Nephron progenitor cell (in vitro differentiated cells): Measurements from ENCODE around the gene MINDY2.
"Not testable (repeated sequence)": the region's sequence is repeated elsewhere in the genome, so short reads cannot be mapped to it uniquely, and the experiment has no call there.

Source experiments
- DNase-seq: peaks from one replicate; pipeline ENCODE4 v3.0.0; 2021
- H3K27ac Mint-ChIP-seq: 2 replicates; pipeline ENCODE4 v1.8.0; 2021; ENCODE audit warnings: mild to moderate bottlenecking, moderate library complexity, mixed read lengths
- H3K27me3 Mint-ChIP-seq: 2 replicates; pipeline ENCODE4 v1.8.0; 2021; ENCODE audit warnings: mild to moderate bottlenecking, low read depth, mixed read lengths; ENCODE audit not compliant: poor library complexity
- H3K36me3 Mint-ChIP-seq: 2 replicates; pipeline ENCODE4 v1.8.0; 2021; ENCODE audit warnings: low read depth, mixed read lengths
- H3K4me1 Mint-ChIP-seq: 2 replicates; pipeline ENCODE4 v1.8.0; 2021; ENCODE audit warnings: mixed read lengths
- H3K4me3 Mint-ChIP-seq: 2 replicates; pipeline ENCODE4 v1.8.0; 2021; ENCODE audit warnings: mild to moderate bottlenecking, moderate library complexity, mixed read lengths
- H3K9me3 Mint-ChIP-seq: 2 replicates; pipeline ENCODE4 v1.8.0; 2021; ENCODE audit warnings: mild to moderate bottlenecking, moderate library complexity, mixed read lengths
- TF ChIP-seq, protein P1 (sequence below): fragments of 200-600 bp; sonication (generic); IDR thresholded peaks from 2 replicates; pipeline ENCODE4 v1.5.0; 2021; ENCODE audit warnings: antibody characterized with exemption

The MINDY2 gene

DNA sequence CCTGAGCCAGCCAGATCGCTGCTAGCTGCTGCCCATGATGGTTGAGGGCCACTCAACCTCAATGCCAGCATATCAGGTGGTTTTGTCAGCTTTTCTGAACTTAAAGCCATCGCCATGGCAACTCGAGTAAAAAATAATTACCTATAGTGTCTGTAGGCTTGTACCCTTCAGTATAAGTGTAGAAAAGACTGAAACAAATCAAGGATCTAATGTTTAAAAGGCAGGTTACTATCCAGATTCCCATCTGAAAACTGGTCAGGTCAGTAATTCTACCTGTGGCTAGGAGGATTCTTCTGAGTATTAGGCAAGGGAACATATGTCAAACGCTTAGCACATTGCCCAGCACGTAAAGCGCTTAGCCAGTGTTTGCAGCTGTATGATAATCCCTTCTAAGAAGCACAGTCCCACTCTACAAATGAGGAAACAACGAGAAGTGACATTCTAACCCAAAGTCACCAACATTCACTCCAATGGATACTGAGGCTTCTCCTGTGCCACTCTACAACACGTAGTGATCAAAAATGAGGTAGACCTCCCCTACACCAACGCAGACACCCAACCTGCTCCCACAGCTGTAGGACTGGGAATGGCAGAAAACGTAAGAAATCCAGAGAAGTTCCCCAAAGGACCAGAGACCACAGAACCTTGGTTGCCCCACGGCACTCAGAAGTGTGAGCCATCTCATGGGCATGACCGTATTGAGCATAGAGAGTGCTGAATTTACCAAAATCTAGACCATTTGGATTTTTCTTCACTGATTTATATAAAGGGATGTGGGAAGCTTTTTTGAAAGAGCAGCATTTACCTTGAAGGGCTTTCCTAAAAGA lies 107.1 kb downstream of the MINDY2 start:
- peak overlapping the region; percentile 75 for H3K27ac Mint-ChIP-seq
- H3K36me3 Mint-ChIP-seq: peaks cover 73% of the 10 kb centered on the region
- H3K4me1 Mint-ChIP-seq: no peaks in the 10 kb centered on the region
- TF ChIP-seq, protein P1, sequence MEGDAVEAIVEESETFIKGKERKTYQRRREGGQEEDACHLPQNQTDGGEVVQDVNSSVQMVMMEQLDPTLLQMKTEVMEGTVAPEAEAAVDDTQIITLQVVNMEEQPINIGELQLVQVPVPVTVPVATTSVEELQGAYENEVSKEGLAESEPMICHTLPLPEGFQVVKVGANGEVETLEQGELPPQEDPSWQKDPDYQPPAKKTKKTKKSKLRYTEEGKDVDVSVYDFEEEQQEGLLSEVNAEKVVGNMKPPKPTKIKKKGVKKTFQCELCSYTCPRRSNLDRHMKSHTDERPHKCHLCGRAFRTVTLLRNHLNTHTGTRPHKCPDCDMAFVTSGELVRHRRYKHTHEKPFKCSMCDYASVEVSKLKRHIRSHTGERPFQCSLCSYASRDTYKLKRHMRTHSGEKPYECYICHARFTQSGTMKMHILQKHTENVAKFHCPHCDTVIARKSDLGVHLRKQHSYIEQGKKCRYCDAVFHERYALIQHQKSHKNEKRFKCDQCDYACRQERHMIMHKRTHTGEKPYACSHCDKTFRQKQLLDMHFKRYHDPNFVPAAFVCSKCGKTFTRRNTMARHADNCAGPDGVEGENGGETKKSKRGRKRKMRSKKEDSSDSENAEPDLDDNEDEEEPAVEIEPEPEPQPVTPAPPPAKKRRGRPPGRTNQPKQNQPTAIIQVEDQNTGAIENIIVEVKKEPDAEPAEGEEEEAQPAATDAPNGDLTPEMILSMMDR: no peak
- H3K4me3 Mint-ChIP-seq: no peak overlapping the region
- no peaks in the 10 kb centered on the region for H3K9me3 Mint-ChIP-seq
- no peaks in the 10 kb centered on the region for H3K27me3 Mint-ChIP-seq
- no peak for DNase-seq

DNA sequence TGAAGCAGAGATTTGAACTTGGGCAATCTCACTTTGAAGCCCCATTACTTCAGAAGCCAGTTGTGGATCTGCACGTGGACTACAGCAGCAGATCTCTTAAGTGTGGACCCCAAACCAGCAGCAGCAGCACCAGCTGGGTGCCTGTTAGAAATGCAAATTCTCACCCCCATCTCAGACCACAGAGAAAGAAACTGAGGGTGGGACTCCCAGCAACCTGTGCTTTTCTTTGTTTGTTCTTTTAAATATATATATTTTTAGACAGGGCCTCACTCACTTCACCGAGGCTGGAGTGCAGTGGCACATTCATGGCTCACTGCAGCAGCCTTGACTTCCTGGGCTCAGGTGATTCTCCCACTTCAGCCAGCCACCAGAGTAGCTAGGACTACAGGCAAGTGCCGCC lies 109.2 kb downstream of the MINDY2 start:
- H3K27me3 Mint-ChIP-seq: no peaks in the 10 kb centered on the region
- H3K36me3 Mint-ChIP-seq: peaks cover 87% of the 10 kb centered on the region
- TF ChIP-seq, protein P1: no peak
- no peaks in the 10 kb centered on the region for H3K9me3 Mint-ChIP-seq
- H3K4me3 Mint-ChIP-seq: no peak overlapping the region
- DNase-seq: no peak
- H3K4me1 Mint-ChIP-seq: no peaks in the 10 kb centered on the region
- H3K27ac Mint-ChIP-seq: no peak overlapping the region

- H3K4me1 Mint-ChIP-seq: no peaks in the 10 kb centered on the region
- H3K36me3 Mint-ChIP-seq: peaks cover 93% of the 10 kb centered on the region
- H3K27ac Mint-ChIP-seq: no peak overlapping the region
- H3K4me3 Mint-ChIP-seq: no peak overlapping the region
- TF ChIP-seq, protein P1: no peak
- no peak for DNase-seq
- no peaks in the 10 kb centered on the region for H3K9me3 Mint-ChIP-seq
- no peaks in the 10 kb centered on the region for H3K27me3 Mint-ChIP-seq
Observed at GRCh38 chr15:58882243-58882642, 111.1 kb downstream of the MINDY2 start.

GRCh38 chr15:58883926-58884325 lies 112.8 kb downstream of the MINDY2 start:
- DNase-seq, H3K27ac Mint-ChIP-seq, H3K4me3 Mint-ChIP-seq, H3K4me1 Mint-ChIP-seq, H3K9me3 Mint-ChIP-seq, H3K27me3 Mint-ChIP-seq: not testable (repeated sequence)
- peaks cover 95% of the 10 kb centered on the region for H3K36me3 Mint-ChIP-seq

- H3K27me3 Mint-ChIP-seq: no peaks in the 10 kb centered on the region
- no peaks in the 10 kb centered on the region for H3K9me3 Mint-ChIP-seq
- H3K4me1 Mint-ChIP-seq: no peaks in the 10 kb centered on the region
- no peak for DNase-seq
- no peak overlapping the region for H3K4me3 Mint-ChIP-seq
- H3K27ac Mint-ChIP-seq: peak overlapping the region; percentile 50
- TF ChIP-seq, protein P1: no peak
- H3K36me3 Mint-ChIP-seq: peaks cover 87% of the 10 kb centered on the region
Observed at GRCh38 chr15:58886921-58887320, 115.8 kb downstream of the MINDY2 start.

- H3K27me3 Mint-ChIP-seq: no peaks in the 10 kb centered on the region
- no peak overlapping the region for H3K4me3 Mint-ChIP-seq
- TF ChIP-seq, protein P1: no peak
- no peaks in the 10 kb centered on the region for H3K9me3 Mint-ChIP-seq
- no peak overlapping the region for H3K27ac Mint-ChIP-seq
- no peak for DNase-seq
- no peaks in the 10 kb centered on the region for H3K4me1 Mint-ChIP-seq
- H3K36me3 Mint-ChIP-seq: peaks cover 89% of the 10 kb centered on the region
Observed at GRCh38 chr15:58889363-58889762, 118.3 kb downstream of the MINDY2 start.
